HG02973 (cell line): ENCODE data around the gene OGFOD1.

Experiments
- ATAC-seq: cut with Tn5 transposase; IDR thresholded peaks from one replicate; pipeline ENCODE4 v1.9.1; 2021; ENCODE audit warnings: moderate library complexity; ENCODE audit not compliant: unreplicated experiment

OGFOD1 gene

GRCh38 chr16:56450986-56451752 is at the start of gene OGFOD1, which contains the start of gene NUDT21:
Gene OGFOD1, plus strand, starts transcription at chr16:56451554. Its CDS starts 59 bp downstream, at chr16:56451613.
Gene NUDT21, minus strand, starts transcription at chr16:56451332. Its CDS starts 130 bp downstream, at chr16:56451202.
- peak; percentile 95 for ATAC-seq

DNA sequence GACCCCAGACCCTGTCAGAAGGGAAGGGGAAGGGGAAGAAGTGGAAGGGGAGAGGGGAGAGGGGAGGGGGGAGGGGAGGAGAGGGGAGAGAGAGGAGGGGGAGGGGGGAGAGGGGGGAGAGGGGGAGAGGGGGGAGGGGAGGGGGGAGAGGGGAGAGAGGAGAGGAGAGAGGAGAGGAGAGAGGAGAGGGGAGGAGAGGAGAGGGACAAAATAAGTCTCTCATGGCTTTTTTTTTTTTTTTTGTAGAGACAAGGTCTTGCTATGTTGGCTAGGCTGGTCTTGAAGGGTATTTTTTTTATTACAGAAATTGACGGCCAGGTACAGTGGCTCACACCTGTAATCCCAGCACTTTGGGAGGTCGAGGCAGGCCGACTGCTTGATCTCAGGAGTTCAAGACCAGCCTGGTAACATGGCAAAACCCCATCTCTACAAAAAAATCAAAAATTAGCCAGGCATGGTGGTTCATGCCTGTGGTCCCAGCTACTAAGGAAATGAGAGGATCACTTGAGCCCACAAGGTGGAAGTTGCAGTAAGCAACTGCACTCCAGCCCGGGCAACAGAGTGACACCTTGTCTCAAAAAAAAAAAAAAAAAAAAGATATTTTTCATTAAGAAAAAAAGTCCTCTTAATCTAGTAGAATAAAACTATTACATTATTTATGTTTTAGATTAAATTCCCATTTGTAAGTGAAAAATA is 45.2 kb upstream of the OGFOD1 start:
- no peak for ATAC-seq

GRCh38 chr16:56408379-56409098 is 42.8 kb upstream of the OGFOD1 start:
- no peak for ATAC-seq

- no peak for ATAC-seq
Measured at GRCh38 chr16:56409195-56409594, 42.2 kb upstream of the OGFOD1 start.

DNA sequence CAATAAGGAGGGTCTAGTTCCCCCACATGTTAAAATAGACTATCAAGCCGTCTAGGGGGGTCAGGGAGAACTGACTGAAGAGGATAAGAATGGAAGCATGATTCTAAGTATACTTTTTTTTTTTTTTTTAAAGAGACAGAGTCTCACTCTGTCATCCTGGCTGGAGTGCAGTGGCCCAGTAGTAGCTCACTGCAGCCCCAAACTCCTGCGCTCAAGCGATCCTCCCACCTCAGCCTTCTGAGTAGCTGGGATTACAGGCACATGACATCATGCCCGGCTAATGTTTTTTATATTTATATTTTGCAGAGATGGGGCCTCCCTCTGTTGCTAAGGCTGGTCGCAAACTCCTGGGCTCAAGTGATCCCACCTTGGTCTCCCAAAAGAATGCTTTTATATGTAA is 40.2 kb upstream of the OGFOD1 start:
- no peak for ATAC-seq

DNA sequence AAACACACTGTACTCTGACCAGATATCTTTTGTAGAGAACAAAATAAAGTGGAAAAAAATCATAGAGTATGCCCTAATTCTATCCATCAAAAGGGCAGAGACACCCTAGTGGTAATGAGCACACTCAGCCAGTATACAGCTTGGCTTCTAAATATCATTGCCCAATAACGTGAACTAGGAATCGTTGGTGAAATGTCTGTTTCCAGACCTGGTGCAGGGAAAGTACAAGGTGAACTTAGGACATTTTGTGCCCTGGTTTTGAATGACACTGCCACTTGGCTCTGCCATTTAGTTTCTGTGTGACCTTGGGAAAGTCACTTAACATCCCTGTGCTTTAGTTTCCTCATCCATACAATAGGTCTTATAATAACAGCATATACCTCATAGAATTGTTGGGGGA is 39.7 kb upstream of the OGFOD1 start:
- ATAC-seq, result no peak

DNA sequence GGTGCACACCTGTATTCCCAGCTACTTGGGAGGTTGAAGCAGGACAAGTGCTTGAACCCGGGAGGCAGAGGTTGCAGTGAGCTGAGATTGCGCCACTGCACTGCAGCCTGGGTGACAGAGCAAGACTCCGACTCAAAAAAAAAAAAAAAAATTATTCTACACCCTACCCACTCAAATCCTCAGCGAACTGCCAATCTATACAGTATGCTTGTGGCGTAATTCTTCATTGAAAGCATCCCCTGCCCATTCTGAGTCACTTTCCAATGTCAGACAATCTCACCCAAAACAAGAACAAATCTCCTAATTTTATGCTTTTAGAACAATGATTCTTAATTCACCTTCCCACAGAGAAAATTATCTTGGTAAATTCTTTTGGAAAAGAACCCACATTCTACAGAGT is 38.0 kb upstream of the OGFOD1 start:
- ATAC-seq, result no peak

DNA sequence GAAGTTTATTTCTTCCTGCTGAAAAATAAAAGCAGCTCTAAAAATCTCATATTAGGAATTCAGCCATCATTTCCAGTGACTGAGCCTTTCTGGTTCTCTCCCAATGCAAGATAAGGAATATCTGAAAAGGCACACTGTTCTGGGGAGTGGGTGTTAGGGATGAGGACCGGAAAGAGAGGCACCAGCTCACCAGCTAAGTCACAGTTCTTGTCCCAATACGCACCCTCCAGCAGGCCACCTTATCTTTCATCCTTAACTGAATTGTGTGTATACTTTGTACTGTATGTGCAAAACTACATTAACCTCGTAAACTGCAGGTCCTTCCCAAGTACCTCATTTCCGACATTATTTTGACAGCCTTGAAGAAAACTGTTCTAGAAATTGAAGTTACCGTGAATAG is 37.0 kb upstream of the OGFOD1 start:
- ATAC-seq, result no peak

GRCh38 chr16:56415875-56416274 is 35.5 kb upstream of the OGFOD1 start:
- no peak for ATAC-seq

DNA sequence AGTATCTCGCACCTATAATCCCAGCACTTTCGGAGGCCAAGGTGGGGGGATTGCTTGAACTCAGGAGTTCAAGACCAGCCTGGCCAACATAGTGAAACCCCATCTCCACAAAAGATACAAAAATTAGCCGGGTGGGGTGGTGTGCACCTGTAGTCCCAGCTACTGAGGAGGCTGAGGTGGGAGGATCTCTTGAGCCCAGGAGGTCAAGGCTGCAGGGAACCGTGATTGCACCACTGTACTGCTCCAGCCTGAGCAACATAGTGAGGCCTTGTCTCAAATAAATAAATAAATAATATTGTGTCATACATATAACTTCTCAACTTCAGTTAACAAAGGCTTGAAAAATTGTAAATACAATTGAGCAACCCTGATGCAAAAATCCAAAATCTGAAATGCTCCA is 34.2 kb upstream of the OGFOD1 start:
- no peak for ATAC-seq

DNA sequence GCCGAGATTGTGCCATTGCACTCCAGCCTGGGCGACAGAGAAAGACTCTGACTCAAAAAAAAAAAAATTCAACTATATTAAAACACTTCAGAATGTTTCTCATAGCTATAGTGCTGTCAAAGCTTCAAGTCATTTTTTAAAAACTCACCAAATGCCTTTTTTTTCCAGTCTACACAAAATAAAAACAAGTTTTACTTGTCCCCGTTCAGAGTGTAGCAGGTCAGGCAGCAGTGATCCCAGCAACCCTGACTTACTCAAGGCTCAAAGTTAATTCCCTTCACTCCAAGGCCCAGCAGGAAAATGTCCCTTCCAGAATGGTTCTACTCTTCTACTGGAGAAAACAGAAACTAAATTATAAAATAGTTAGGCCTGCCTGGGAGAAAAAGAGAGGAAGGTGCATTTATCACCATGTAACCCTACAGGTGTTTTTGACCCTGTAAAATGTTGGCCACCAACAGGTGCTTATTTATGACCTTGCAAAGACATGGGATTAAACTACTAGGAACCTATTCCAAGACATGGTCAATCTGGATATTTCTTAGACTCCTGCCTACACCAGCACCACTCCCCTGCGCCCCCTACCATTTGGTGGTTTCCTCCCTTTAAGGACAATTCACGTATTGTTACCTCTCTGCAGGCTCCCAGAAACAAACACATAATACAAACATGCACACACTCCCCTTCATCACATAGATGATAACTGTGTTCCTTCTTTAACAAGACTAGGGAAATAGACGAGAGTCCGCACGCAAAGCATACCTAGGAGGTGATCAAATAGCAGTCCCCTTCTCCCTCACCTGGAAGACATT is 31.4 kb upstream of the OGFOD1 start:
- ATAC-seq, result no peak

- ATAC-seq, result no peak
Measured at GRCh38 chr16:56420613-56421012, 30.7 kb upstream of the OGFOD1 start.

DNA sequence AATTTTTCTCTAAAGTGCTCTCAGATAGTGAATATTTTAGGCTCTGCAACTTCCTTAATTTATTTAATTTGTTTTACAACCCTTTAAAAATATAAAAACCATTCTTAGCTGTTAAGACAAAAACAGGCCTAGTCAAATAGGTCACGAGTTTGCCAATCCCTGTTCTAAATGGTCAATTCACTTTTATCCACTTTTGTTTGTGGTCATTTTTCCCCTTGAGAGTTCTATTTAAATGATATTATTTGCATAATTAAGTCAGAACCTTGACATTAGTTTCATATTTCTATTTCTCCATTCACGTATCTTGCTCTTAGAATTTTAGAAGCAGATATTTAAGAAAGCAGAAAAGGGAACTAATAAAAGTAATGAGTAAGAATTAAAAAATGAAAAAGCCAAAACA is 30.0 kb upstream of the OGFOD1 start:
- ATAC-seq, result no peak

GRCh38 chr16:56421976-56422669 is 29.2 kb upstream of the OGFOD1 start:
- ATAC-seq, result no peak

DNA sequence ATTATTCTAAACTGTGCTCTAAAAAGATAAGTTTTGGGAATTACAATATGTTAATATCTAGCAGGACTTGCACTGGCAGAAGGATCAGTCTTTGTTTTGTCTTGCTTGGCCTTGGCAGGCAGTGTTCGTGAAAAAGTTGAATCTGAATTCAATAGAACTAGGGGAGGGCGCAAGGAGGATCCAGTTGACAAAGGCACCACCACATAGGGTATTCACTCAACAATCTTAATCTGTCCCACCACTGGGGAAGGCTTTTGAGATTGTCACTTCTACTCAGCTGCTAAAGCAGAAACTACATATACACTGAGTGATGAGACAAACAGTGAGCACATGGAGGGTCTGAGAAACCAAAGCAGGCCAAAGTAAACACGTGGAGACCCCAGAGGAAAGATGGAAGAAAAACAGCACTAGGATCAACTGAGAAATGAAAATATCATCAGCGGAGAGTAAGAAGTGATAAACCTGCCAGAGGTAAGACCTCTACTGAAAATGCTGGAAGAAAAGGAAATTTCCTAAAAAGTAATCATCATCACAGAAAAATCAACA is 28.4 kb upstream of the OGFOD1 start:
- ATAC-seq, result no peak

DNA sequence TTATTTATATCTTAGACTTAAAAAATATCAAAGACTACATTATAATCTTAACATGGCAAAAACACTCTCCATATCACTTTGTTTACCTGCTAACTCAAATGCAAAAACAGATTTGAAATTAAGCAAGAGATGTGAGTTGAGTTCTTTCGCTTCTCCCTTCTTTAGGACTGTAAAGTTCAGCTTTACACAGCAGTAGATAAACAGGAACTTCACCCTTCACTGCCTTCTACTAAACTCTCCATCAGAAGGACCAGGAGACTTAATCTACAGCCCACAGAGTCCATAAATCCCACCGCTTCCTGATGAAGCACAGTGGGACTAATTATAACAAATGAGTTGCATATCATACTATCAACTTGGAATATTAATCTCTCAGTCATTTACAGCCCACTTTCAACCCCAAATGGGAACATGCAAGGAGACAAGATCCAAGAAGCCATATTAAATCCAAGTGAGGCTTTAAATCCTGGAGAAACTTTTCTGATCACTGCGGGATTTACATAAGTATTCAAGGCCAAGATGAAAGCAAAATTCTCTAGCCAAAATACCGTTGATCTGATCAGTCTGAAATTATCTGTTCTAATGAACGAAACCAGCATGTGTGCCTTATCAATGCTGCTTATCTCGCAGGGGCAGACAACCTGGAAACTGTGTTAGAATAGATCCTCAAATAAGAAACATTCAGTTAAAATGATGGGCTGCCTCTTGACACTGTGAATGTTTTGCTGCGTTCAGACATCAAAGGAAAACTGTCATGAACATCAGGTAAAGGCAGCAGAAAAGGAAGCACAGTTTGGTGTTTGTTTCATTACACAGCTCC is 27.6 kb upstream of the OGFOD1 start:
- ATAC-seq, result no peak

DNA sequence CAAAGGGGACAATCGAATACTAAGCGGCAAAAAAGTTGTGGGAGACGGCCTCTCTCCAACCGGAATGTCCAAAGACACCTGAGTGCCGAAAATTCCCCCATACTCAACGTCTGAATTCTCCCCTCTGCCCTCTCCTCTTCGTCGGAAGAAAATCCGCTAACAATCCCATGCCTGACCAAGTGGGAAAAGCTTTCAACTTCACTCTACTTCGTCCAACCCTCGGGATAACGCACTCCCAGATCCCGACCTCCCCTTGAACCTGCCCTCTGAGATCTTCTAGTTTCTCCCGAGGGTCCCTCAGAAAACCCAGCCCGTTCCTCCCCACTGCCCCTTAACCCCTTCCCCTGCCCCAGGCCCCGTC is 27.0 kb upstream of the OGFOD1 start:
- ATAC-seq, result no peak

DNA sequence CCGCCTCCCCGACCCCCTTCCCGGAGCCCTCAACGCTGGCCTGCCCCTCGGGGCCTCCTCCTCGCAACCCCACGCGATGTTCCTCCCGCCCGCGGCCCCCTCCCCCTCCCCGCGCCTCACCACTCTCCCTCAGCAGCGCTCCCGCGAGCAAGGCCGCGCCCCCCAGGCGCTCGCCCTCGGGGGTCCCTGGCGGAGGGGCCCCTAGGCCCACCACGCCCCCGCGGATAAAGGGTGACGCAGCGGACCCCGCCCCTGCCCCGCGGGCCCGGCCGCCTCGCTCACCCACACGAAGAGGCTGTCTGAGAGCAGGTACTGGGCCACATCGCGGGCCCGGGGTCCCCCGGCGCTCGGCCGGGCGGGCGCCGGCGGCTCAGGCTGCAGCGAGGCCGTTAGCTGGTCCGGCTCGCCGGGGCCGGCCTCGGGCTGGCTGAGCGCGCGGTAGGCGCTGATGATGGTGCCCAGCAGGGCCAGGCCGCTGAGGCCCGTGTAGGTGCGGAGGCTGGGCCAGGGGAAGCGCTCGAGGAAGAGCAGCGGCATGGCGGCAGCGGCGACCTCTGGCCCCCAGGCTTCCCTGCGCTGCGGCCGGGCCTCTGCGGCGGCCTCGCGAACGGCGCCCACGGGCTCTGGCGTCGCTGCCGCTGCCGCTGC is 26.4 kb upstream of the OGFOD1 start:
- ATAC-seq, result peak; percentile 30

GRCh38 chr16:56425439-56425832 is 25.9 kb upstream of the OGFOD1 start, which contains the start of gene AMFR:
Gene AMFR, minus strand, starts transcription at chr16:56425545. Its CDS starts 218 bp downstream, at chr16:56425327.
- peak; percentile 76 for ATAC-seq
